OCI-LY1 (cell line): Measurements from ENCODE around the gene CCM2.

ENCODE experiments used
- EZH2 ChIP-seq: fragments of 200-600 bp; sonication (generic), shearing (Covaris generic); IDR thresholded peaks from 2 replicates; pipeline ENCODE4 v1.8.0; 2017; ENCODE audit warnings: borderline replicate concordance, mixed run types, mild to moderate bottlenecking, antibody characterized with exemption, low read length, moderate library complexity, mixed read lengths
- TF ChIP-seq, protein P1 (sequence below): fragments of 200-600 bp; sonication (generic), shearing (Covaris generic); IDR thresholded peaks from 2 replicates; pipeline ENCODE4 v1.5.1; 2017; ENCODE audit warnings: mild to moderate bottlenecking, antibody characterized with exemption, low read length, moderate library complexity, mixed read lengths

DNA sequence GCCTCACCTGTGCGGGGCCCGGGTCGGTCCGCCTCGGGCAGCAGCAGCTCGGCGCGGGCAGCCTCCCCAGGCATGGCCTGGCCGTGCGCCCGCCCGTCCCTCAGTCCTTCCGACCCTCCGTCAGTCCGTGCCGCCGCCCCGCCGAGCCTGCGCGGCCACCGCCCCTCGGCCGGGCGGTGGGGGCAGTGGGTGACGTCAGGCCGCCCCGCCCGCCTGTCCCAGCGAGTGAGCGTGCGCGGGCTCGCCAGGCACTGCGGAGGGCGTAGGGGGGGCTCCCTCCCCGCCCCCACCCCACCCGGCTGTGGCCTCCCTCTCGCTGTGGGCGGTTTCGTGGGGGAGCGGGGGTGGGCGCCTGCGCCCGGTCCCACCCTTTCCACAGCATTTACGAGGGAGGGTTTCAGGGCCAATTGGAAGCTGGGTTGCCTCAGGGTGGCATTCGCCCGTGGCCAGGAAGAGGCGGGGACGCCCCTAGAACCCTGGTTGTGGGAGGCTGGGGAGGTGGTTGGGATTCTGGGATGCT lies 88.9 kb downstream of the CCM2 start, which contains the start of gene NACAD:
- TF ChIP-seq, protein P1, sequence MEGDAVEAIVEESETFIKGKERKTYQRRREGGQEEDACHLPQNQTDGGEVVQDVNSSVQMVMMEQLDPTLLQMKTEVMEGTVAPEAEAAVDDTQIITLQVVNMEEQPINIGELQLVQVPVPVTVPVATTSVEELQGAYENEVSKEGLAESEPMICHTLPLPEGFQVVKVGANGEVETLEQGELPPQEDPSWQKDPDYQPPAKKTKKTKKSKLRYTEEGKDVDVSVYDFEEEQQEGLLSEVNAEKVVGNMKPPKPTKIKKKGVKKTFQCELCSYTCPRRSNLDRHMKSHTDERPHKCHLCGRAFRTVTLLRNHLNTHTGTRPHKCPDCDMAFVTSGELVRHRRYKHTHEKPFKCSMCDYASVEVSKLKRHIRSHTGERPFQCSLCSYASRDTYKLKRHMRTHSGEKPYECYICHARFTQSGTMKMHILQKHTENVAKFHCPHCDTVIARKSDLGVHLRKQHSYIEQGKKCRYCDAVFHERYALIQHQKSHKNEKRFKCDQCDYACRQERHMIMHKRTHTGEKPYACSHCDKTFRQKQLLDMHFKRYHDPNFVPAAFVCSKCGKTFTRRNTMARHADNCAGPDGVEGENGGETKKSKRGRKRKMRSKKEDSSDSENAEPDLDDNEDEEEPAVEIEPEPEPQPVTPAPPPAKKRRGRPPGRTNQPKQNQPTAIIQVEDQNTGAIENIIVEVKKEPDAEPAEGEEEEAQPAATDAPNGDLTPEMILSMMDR: no peak
- no peak for TF ChIP-seq EZH2
